Ovary (tissue), 3 donors: ENCODE results near the gene IL24.

Source experiments
- CTCF ChIP-seq, 3 donors: fragments of 450-650 bp in 2 of 3; fragments of 200-600 bp in 1 of 3; IDR thresholded peaks; one replicate each; pipeline versions ENCODE4 v1.5.1 to v1.8.0; 2016 to 2022; ENCODE audit warnings: antibody characterized with exemption in 3 of 3, mild to moderate bottlenecking in 1 of 3
- POLR2A ChIP-seq: fragments of 450-650 bp; IDR thresholded peaks from one replicate; pipeline ENCODE4 v1.6.1; 2017; ENCODE audit warnings: antibody characterized with exemption, mild to moderate bottlenecking, moderate library complexity
- donor health status: DM: no; HTN: no; CAD: no.

GRCh38 chr1:206895325-206895724 is 1.9 kb upstream of the IL24 start:
- TF ChIP-seq CTCF (IDR thresholded peaks at IDR 0.05) = no peak
- TF ChIP-seq POLR2A = no peak
